Right atrium auricular region (tissue), 2 donors: ENCODE measurements around the gene FAM98B. TPM values are rescaled to one million over a fixed set of nuclear protein-coding genes. Genes with fewer than 3 reads are reported as not detected.
A peak's percentile ranks its signal among the peaks of the same experiment; 100 is the strongest.

Experiments used
- DNase-seq: peaks from one replicate; pipeline ENCODE4 v3.0.0-alpha.2; 2019; ENCODE audit warnings: low spot score
- H3K27ac ChIP-seq, 2 donors: fragments of 200-600 bp; sonication (generic); 1 replicate in 1 of 2; 2 replicates in 1 of 2; pipeline ENCODE4 v1.5.1; 2016 to 2019
- H3K27me3 ChIP-seq, 2 donors: fragments of 200-600 bp; sonication (generic); one replicate each; pipeline versions ENCODE4 v1.5.1 to v1.6.0; 2017 to 2019
- H3K36me3 ChIP-seq: fragments of 200-600 bp; sonication (generic); one replicate; pipeline ENCODE4 v1.5.1; 2016
- H3K4me1 ChIP-seq, 2 donors: fragments of 200-600 bp; sonication (generic); one replicate each; pipeline versions ENCODE4 v1.5.1 to v1.6.0; 2017 to 2019
- H3K4me3 ChIP-seq, 2 donors: fragments of 200-600 bp; sonication (generic); 1 replicate in 1 of 2; 2 replicates in 1 of 2; pipeline ENCODE4 v1.5.1; 2017 to 2019; ENCODE audit warnings: mild to moderate bottlenecking in 1 of 2, moderate library complexity in 1 of 2
- H3K9me3 ChIP-seq, 2 donors: fragments of 200-600 bp; sonication (generic); one replicate each; pipeline ENCODE4 v1.5.1; 2019
- CTCF ChIP-seq, 2 donors: fragments of 200-600 bp; sonication (generic); IDR thresholded peaks; one replicate each; pipeline ENCODE4 v1.5.1; 2019; ENCODE audit warnings: antibody characterized with exemption in 2 of 2
- total RNA-seq, 2 donors: library from RNA; depleted of rRNA; stranded (reverse); fragments of >200 nt; gene quantifications; one replicate each; pipeline ENCODE4 v1.1.0, GENCODE V29; 2016

The FAM98B gene
- 10 to 100 TPM in 1 of 2 donors, 1 to 10 TPM in 1; 9.8 to 13.4 TPM for total RNA-seq

GRCh38 chr15:38453971-38454695 lies at the start of gene FAM98B:
Gene FAM98B, plus strand, starts transcription at chr15:38454127. Its CDS starts 35 bp downstream, at chr15:38454162.
- Histone ChIP-seq H3K27me3 (no peaks in the 10 kb centered on the region), H3K9me3 (no peaks in the 10 kb centered on the region), H3K36me3 (no peaks in the 10 kb centered on the region), H3K4me1 (peaks cover 0 to 10% of the 10 kb centered on the region in 2 donors), H3K27ac (peak within 1 kb of the TSS; percentile 92 to 93), H3K4me3 (peak within 1 kb of the TSS; percentile 85 to 87)
- DNase-seq, result peak; percentile 91
- no peak for TF ChIP-seq CTCF (IDR thresholded peaks at IDR 0.05)

- Histone ChIP-seq H3K27me3 (no peaks in the 10 kb centered on the region), H3K27ac (no peak overlapping the region), H3K4me1 (no peaks in the 10 kb centered on the region), H3K9me3 (no peaks in the 10 kb centered on the region), H3K36me3 (no peaks in the 10 kb centered on the region), H3K4me3 (no peak overlapping the region)
- TF ChIP-seq CTCF (IDR thresholded peaks at IDR 0.05), result no peak
- no peak for DNase-seq
Measured at GRCh38 chr15:38406436-38406835, 47.5 kb upstream of the FAM98B start.

GRCh38 chr15:38408576-38408975 lies 45.4 kb upstream of the FAM98B start:
- Histone ChIP-seq H3K27ac (no peak overlapping the region), H3K9me3 (no peaks in the 10 kb centered on the region), H3K36me3 (no peaks in the 10 kb centered on the region), H3K4me3 (no peak overlapping the region), H3K4me1 (no peaks in the 10 kb centered on the region), H3K27me3 (no peaks in the 10 kb centered on the region)
- TF ChIP-seq CTCF (IDR thresholded peaks at IDR 0.05), result no peak
- no peak for DNase-seq

- no peak overlapping the region for H3K27ac ChIP-seq
- no peaks in the 10 kb centered on the region for H3K36me3 ChIP-seq
Measured at GRCh38 chr15:38411902-38412301, 42.0 kb upstream of the FAM98B start.

GRCh38 chr15:38412466-38412865 lies 41.5 kb upstream of the FAM98B start:
- Histone ChIP-seq H3K27ac (no peak overlapping the region), H3K4me3 (no peak overlapping the region), H3K4me1 (no peaks in the 10 kb centered on the region), H3K27me3 (no peaks in the 10 kb centered on the region), H3K36me3 (no peaks in the 10 kb centered on the region), H3K9me3 (no peaks in the 10 kb centered on the region)
- DNase-seq, result no peak
- TF ChIP-seq CTCF (IDR thresholded peaks at IDR 0.05), result no peak

More at GRCh38 chr15:38411902-38412301, 42.0 kb upstream of the FAM98B start:
- no peak overlapping the region for H3K4me3 ChIP-seq
- H3K9me3 ChIP-seq, result no peaks in the 10 kb centered on the region
- no peaks in the 10 kb centered on the region for H3K27me3 ChIP-seq
- DNase-seq, result no peak
- no peaks in the 10 kb centered on the region for H3K4me1 ChIP-seq
- no peak for TF ChIP-seq CTCF (IDR thresholded peaks at IDR 0.05)

GRCh38 chr15:38414357-38414756 lies 39.6 kb upstream of the FAM98B start:
- Histone ChIP-seq H3K27ac (no peak overlapping the region), H3K27me3 (no peaks in the 10 kb centered on the region)
- DNase-seq, result no peak

More at GRCh38 chr15:38414357-38414756, 39.6 kb upstream of the FAM98B start:
- Histone ChIP-seq H3K9me3 (no peaks in the 10 kb centered on the region), H3K4me1 (no peaks in the 10 kb centered on the region), H3K4me3 (no peak overlapping the region), H3K36me3 (no peaks in the 10 kb centered on the region)
- peak; percentile 64 to 74 for TF ChIP-seq CTCF (IDR thresholded peaks at IDR 0.05)
